Esophagus (tissue), 2 donors: ENCODE results near the gene SRR. TPM values are rescaled to one million over a fixed set of nuclear protein-coding genes. Genes with fewer than 3 reads are reported as not detected.
"Not testable (repeated sequence)": the region's sequence is repeated elsewhere in the genome, so short reads cannot be mapped to it uniquely, and the experiment has no call there.

Experiments used
- H3K27ac ChIP-seq, 2 donors: one replicate each; pipeline ENCODE4 v1.5.1; 2013; ENCODE audit warnings: low read depth in 2 of 2, mild to moderate bottlenecking in 2 of 2, inconsistent platforms in 1 of 2, low read length in 1 of 2, moderate library complexity in 1 of 2
- H3K27me3 ChIP-seq, 2 donors: one replicate each; pipeline ENCODE4 v1.6.1; 2013; ENCODE audit warnings: low read length in 2 of 2, control low read depth in 1 of 2, mild to moderate bottlenecking in 1 of 2; ENCODE audit not compliant: insufficient read depth in 2 of 2, control insufficient read depth in 1 of 2
- H3K36me3 ChIP-seq, 2 donors: one replicate each; pipeline ENCODE4 v1.6.1; 2013; ENCODE audit warnings: low read length in 1 of 2; ENCODE audit not compliant: control insufficient read depth in 2 of 2, insufficient read depth in 2 of 2
- H3K4me1 ChIP-seq, 2 donors: one replicate each; pipeline ENCODE4 v1.6.1; 2013; ENCODE audit warnings: low read length in 1 of 2; ENCODE audit not compliant: control insufficient read depth in 2 of 2, insufficient read depth in 2 of 2
- H3K4me3 ChIP-seq, 2 donors: one replicate each; pipeline ENCODE4 v1.5.1; 2013; ENCODE audit warnings: low read length in 2 of 2, mild to moderate bottlenecking in 2 of 2, low read depth in 1 of 2, moderate library complexity in 1 of 2
- H3K9me3 ChIP-seq, 2 donors: one replicate each; pipeline ENCODE4 v1.6.1; 2013; ENCODE audit warnings: mild to moderate bottlenecking in 2 of 2, low read depth in 1 of 2, low read length in 1 of 2, moderate library complexity in 1 of 2; ENCODE audit not compliant: control insufficient read depth in 2 of 2, insufficient read depth in 1 of 2
- WGBS, 2 donors: extraction: QIAGEN DNeasy Blood & Tissue Kit; methylation state at CpG; one replicate each; pipeline ENCODE4 v1.1.7; 2013; 5-methylcytosine and 5-hydroxymethylcytosine counted together
- polyA plus RNA-seq, 2 donors: library from polyadenylated mRNA; stranded (reverse); fragments of 200-250 nt; gene quantifications; one replicate each; pipeline ENCODE4 v1.2.3, GENCODE V29; 2013
- donor health status: healthy with polysubstance abuse.
- donor health status: Bipolar disorder and iron deficiency.

SRR gene
- polyA plus RNA-seq, 2 donors, result 2.1 to 4.5 TPM

DNA sequence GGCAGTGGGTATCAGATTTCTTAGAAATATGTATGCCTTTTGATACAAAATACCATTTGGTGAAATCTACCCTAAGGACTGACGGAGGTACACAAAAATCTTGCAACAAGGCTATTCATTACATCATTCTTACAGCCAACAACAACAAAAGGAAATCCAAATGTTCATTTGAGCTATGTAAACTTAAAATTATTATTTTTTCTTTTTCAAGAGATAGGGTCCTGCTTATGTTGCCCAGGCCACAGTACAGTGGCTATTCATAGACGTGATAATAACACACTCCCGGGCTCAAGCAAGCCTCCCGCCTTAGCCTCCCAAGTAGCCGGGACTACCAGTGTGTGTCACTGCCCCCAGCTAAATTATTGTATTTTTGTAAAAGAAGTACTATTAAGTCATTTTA, 9.0 kb downstream of the SRR start:
- Histone ChIP-seq H3K27ac (no peak overlapping the region), H3K4me3 (no peak overlapping the region), H3K36me3 (no peaks in the 10 kb centered on the region), H3K9me3 (no peaks in the 10 kb centered on the region), H3K4me1 (no peaks in the 10 kb centered on the region), H3K27me3 (no peaks in the 10 kb centered on the region)
- WGBS, 2 donors, result 93 to 94% methylated on average over 5 of the region's 5 CpGs

DNA sequence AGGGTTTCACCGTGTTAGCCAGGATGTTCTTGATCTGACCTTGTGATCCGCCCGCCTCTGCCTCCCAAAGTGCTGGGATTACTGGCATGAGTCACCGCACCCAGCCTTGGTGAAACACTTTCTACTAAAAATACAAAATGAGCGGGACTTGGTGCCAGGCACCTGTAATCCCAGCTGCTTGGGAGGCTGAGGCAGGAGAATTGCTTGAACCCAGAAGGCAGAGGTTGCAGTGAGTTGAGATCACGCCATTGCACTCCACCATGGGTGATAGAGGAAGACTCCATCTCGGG, 13.1 kb downstream of the SRR start:
- not testable (repeated sequence) for H3K4me1 ChIP-seq, H3K36me3 ChIP-seq, H3K27me3 ChIP-seq, H3K9me3 ChIP-seq, H3K4me3 ChIP-seq
- peak overlapping the region in 1 of 2 donors; percentile 3 for H3K27ac ChIP-seq
- WGBS, 2 donors, result 59 to 77% methylated on average over 7 of the region's 7 CpGs

DNA sequence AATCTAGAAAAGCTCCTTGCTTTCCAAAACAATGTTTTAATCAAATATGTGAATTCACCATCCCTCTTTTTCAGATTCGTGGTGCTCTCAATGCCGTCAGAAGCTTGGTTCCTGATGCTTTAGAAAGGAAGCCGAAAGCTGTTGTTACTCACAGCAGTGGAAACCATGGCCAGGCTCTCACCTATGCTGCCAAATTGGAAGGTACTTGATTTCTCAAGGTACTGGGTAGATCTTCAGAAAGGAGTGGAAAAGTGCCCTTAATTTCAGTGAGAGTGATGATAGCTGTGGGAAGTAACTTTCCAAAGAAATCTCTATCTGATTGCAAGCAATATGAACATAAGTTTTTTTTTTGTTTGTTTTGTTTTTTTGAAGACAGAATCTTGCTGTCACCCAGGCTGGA, 14.0 kb downstream of the SRR start:
- WGBS, 2 donors, result 88 to 90% methylated on average over 3 of the region's 3 CpGs
- no peak overlapping the region for H3K27ac ChIP-seq
- H3K4me1 ChIP-seq, result no peaks in the 10 kb centered on the region
- peaks cover 0 to 2% of the 10 kb centered on the region in 2 donors for H3K36me3 ChIP-seq
- H3K9me3 ChIP-seq, result no peaks in the 10 kb centered on the region
- no peaks in the 10 kb centered on the region for H3K27me3 ChIP-seq
- H3K4me3 ChIP-seq, result no peak overlapping the region

DNA sequence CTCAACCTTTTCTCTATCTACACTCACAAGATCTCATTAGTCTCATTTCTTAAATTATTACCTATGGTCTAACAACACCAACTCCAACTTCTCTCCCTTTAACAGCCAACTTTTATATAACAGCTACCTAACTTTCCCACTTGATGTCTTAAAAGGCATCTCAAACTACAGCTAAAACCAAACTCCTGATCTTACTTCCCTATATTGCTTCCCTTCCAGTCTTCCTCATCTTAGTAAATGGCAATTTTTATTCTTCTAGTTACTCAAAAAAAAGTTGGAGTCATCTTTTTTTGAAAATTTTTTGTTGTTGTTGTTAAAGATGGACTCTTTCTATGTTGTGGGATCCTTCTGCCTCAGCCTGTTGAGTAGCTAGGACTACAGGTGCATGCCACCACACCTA, 15.3 kb downstream of the SRR start:
- no peaks in the 10 kb centered on the region for H3K27me3 ChIP-seq
- peaks cover 0 to 12% of the 10 kb centered on the region in 2 donors for H3K36me3 ChIP-seq
- no peaks in the 10 kb centered on the region for H3K4me1 ChIP-seq
- no peaks in the 10 kb centered on the region for H3K9me3 ChIP-seq
- no peak overlapping the region for H3K4me3 ChIP-seq
- H3K27ac ChIP-seq, result no peak overlapping the region

DNA sequence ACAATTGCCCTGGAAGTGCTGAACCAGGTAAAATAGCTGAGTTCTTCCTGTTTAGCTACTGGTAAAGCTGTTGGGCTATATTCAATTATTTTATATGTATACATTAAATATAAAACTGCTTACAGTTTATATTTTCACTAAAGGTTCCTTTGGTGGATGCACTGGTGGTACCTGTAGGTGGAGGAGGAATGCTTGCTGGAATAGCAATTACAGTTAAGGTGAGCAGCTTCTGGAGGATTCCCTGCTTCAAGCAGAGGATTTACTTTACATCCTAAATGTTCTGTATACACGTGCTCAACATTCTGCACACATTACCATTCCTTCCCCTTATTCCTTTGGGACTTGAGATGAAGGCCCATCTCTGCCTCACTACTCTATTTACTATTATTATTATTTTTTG, 17.6 kb downstream of the SRR start:
- peaks cover 8 to 21% of the 10 kb centered on the region in 2 donors for H3K36me3 ChIP-seq
- no peaks in the 10 kb centered on the region for H3K4me1 ChIP-seq
- WGBS, 2 donors, result 61 to 73% methylated on average over 1 of the region's 1 CpG
- no peaks in the 10 kb centered on the region for H3K27me3 ChIP-seq
- H3K9me3 ChIP-seq, result no peaks in the 10 kb centered on the region
- H3K4me3 ChIP-seq, result no peak overlapping the region
- no peak overlapping the region for H3K27ac ChIP-seq

DNA sequence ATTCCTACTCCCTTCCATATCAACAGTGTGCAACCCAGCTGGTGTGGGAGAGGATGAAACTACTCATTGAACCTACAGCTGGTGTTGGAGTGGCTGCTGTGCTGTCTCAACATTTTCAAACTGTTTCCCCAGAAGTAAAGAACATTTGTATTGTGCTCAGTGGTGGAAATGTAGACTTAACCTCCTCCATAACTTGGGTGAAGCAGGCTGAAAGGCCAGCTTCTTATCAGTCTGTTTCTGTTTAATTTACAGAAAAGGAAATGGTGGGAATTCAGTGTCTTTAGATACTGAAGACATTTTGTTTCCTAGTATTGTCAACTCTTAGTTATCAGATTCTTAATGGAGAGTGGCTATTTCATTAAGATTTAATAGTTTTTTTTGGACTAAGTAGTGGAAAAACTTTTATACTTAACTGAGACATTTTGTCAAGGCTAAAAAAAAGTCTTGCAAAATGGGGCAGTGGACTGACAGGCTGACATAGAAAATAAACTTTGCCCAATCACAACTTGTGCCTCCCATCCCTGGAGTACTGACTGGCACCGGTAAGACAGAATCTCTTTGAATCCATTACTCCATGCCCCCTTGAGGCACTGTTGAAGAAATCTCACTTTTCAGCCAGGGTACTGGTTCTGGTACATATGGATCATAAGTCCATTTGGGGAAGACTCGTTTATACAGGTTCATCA, 20.0 kb downstream of the SRR start:
- no peak overlapping the region for H3K27ac ChIP-seq
- no peaks in the 10 kb centered on the region for H3K27me3 ChIP-seq
- no peaks in the 10 kb centered on the region for H3K9me3 ChIP-seq
- WGBS, 2 donors, result 81 to 89% methylated on average over 2 of the region's 2 CpGs
- H3K36me3 ChIP-seq, result peaks cover 8 to 22% of the 10 kb centered on the region in 2 donors
- H3K4me1 ChIP-seq, result no peaks in the 10 kb centered on the region
- H3K4me3 ChIP-seq, result no peak overlapping the region

DNA sequence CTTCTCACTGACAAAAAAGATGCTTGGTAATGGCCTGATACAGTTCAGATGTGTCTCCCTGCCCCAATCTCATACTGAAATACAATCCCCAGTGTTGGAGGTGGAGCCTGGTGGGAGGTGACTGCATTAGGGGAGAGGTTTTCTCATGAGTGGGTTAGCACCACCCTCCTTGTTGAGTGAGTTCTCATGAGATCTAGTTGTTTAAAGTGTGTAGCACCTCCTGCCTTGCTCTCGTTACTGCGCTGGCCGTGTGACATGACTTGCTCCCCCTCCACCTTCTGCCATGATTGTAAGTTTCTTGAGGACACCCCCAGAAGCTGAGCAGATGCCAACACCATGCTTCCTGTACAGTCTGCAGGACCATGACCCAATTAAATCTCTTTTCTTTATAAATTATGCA, 27.6 kb downstream of the SRR start:
- Histone ChIP-seq H3K27ac (no peak overlapping the region), H3K36me3 (peaks cover 11 to 20% of the 10 kb centered on the region in 2 donors), H3K27me3 (no peaks in the 10 kb centered on the region), H3K9me3 (no peaks in the 10 kb centered on the region), H3K4me3 (no peak overlapping the region), H3K4me1 (peaks cover 3% of the 10 kb centered on the region in 2 donors)
- WGBS, 2 donors, result 60 to 85% methylated on average over 3 of the region's 3 CpGs

DNA sequence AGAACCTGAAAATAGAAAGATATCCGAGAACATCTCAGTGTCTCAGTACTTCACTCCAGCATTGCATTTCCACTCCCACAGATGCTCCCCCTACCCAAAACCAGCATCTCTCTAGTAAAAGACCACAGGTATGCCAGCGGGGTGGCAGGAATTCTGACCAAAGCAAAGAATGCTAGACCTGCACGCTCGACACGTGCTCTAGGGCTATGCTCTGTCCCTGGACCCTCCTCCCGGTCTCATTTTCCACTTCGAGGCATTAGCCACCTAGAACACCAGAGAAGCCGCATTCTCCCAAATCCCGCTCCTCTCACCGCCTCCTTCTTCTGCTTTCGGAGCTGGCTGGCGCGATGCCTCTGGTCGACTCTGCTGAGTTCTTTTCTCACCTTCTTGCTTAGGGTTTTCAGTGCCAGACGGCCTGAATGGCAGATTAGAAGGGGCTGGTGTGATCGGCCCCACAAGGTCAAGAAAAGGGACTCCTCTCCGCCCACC, 32.0 kb downstream of the SRR start:
- H3K36me3 ChIP-seq, result peaks cover 6 to 13% of the 10 kb centered on the region in 2 donors
- no peak overlapping the region for H3K27ac ChIP-seq
- 2% methylated on average over 17 of the region's 17 CpGs for WGBS, 2 donors
- peaks cover 3 to 6% of the 10 kb centered on the region in 2 donors for H3K4me1 ChIP-seq
- H3K27me3 ChIP-seq, result no peaks in the 10 kb centered on the region
- H3K4me3 ChIP-seq, result peak overlapping the region; percentile 72 to 85
- no peaks in the 10 kb centered on the region for H3K9me3 ChIP-seq

DNA sequence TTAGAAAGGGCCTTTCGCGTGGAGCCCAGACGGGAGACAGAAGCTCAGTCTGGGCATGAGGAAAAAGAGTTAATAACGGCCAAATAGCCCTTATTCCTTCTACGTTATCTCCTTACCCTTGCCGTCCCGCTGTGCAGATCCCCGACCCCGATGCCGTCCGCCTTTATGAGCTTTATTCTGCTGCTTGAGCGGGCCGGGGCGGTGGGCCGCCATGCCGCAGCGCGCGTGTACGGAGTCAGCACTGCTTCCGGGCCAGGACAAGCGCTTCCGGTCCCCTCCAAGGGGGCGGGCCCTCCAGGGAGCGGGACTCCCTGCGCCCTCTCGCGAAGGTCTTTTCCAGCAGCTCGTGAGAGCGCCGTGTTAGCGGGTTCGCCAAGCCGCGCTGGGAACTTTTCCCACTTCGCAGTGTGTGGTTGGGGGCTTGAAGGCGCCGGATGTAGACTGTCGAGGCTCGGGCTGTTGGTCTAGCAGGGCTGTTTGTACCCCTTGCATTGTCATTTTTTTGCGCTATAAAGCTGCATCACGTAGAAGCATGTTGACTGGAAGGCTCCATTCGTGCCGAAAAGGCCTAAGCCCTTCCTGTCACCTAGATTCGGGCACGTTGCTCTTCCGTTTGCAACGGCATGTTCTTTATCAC, 32.6 kb downstream of the SRR start, which contains the start of gene TSR1:
TSS of gene TSR1 (minus strand) at position 243 of the 637 bp plus-strand sequence. CDS start at position 213, 30 bp downstream.
- H3K36me3 ChIP-seq, result peaks cover 6 to 10% of the 10 kb centered on the region in 2 donors
- no peaks in the 10 kb centered on the region for H3K27me3 ChIP-seq
- H3K4me3 ChIP-seq, result peak within 1 kb of the TSS; percentile 72 to 85
- peaks cover 3 to 6% of the 10 kb centered on the region in 2 donors for H3K4me1 ChIP-seq
- whole genome bisulfite sequencing, 2 donors, result 0% methylated on average over 42 to 48 of the region's 48 CpGs
- no peaks in the 10 kb centered on the region for H3K9me3 ChIP-seq
- peak within 1 kb of the TSS; percentile 87 to 91 for H3K27ac ChIP-seq
